Keratinocyte (primary cell): ENCODE results near the gene SCARF2.

Source experiments
- CTCF ChIP-seq, 3 experiments: IDR thresholded peaks in 1 of 3; conservative IDR thresholded peaks in 1 of 3; optimal IDR thresholded peaks in 1 of 3; 2 replicates in 2 of 3; 3 replicates in 1 of 3; pipeline versions ENCODE3 to v1.5.1; 2011; ENCODE audit warnings: low read length in 3 of 3, mild to moderate bottlenecking in 3 of 3, moderate library complexity in 2 of 3, control low read depth in 1 of 3, inconsistent platforms in 1 of 3; ENCODE audit not compliant: insufficient read depth in 2 of 3; ENCODE audit errors: extremely low read depth in 1 of 3
- EZH2 ChIP-seq: IDR thresholded peaks from one replicate; pipeline ENCODE4 v1.6.1; 2012; ENCODE audit warnings: inconsistent platforms, mild to moderate bottlenecking, low read length, moderate library complexity

DNA sequence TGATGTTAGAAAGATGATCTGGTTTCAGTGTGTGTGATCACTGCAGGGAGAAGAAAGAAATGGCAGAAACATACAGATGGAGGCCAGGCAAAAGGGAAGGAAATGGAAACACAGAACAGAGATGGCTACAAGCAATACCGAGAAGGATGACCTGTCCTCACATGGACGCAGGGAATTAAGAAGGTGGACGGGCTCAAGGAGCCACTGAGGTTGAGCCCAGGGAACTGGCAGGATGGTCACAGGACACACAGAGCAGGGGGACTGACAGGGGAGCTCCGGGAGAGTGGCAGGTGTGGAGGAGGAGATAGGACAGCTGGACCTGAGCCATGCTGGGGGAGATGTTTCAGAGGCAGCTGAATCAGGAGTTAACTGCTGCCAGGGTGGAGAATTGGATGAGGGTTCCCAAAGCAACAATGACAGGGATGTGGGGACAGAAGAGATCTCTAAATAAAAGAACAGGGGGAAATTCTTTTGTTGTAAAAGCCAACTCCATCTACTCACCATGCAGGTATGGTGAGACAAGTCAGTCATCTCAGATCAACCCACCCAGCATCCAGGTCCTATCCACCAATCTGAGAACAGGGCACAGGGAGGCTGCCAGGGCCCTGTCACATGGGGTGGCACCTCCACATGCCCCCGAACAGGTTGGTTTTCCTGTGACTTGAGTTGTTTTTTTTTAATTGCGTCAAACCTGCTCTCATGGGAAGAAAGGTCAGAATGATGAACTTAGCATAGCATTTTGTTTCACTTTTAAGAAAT, 31.7 kb upstream of the SCARF2 start:
- no peak for TF ChIP-seq CTCF (optimal IDR thresholded peaks at IDR 0.05 in 1 of 3, IDR thresholded peaks at IDR 0.05 in 1 of 3, conservative IDR thresholded peaks at IDR 0.05 in 1 of 3; ENCODE audit: extremely low read depth in 1 of 3, insufficient read depth in 2 of 3, low read length in 3 of 3)
- no peak for TF ChIP-seq EZH2
